GM18868 (cell line): ENCODE measurements around the gene PDE8A.
"Not testable (repeated sequence)": the region's sequence is repeated elsewhere in the genome, so short reads cannot be mapped to it uniquely, and the experiment has no call there.

Source experiments
- ATAC-seq: cut with Tn5 transposase; IDR thresholded peaks from one replicate; pipeline ENCODE4 v1.9.1; 2021; ENCODE audit warnings: mild to moderate bottlenecking, moderate library complexity; ENCODE audit not compliant: unreplicated experiment

Gene PDE8A

DNA sequence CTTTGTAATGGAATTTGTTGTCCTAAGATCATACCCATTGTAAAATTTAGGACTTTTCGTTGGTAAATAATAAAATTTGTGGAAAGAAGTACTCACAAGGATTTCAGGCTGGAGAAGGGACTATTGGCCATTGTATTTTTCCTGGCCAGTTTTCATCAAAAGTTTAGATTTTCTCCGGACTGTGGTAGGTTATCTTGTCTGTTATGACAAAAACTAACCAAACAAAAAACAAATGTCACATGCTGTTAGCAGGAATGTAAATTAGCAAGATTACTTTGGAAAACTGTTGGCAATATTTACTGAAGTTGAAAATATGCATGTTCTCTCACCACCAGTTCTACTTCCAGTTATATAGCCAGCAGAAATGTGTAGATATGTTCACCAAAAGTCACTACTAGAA is 27.8 kb downstream of the PDE8A start:
- no peak for ATAC-seq

GRCh38 chr15:85010071-85010385 is 28.4 kb downstream of the PDE8A start:
- ATAC-seq: peak; percentile 24

DNA sequence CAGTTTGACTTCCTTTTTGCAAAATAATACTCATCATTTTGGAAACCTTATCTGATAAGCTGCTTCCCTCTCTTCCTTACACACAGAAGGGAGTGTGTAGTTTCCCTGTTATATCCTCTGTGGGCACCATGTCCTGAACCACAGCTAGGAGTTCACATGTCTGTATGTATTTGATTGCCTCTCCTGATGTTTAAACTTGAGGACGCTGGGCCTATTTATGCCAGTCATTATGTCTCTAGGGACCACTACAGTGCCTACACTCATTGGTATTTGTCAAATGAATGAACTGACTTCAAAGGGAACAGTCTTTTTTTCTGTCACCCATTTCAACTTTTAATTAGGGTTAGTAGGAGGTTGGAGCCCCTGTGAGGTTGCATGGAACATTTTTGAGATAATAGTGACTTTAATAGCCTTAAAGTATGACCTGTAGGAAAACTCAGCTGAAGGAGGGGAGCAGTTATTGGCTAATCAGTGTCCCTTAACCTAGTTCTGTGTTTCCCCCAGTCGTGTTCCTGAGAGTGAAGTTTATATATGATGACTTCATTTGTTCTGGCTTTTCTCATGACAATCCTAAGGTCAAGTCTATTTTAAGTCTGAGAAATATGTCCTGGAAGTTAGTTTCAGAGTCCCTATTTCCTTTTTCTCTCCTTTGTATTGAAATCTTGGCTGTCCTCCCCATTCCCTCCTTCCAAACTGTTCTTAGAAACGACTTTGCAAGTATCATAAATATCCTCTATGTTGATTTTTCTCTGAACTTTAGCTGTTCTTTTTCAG is 28.9 kb downstream of the PDE8A start:
- ATAC-seq: peak; percentile 54

DNA sequence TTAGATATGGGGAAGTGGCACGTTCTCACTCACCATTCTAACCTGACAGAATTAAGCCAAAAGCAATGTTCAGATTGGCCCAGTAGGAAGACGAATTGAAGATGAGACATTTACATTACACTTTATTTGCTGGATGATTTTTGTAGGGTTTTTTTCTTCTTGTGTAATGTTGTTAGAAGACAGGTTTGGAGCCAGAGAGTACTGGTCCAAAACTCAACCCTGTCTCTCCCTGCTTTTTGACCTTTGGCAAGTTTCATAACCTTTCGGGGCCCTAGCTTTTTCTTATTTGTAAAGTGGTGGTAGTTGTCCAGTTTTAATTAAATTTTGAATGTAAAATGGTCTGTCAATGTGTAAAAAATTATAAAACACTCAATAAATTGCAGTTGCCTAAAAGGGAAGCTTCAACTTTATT is 29.5 kb downstream of the PDE8A start:
- no peak for ATAC-seq

- not testable (repeated sequence) for ATAC-seq
Measured at GRCh38 chr15:85011724-85012123, 30.1 kb downstream of the PDE8A start.

DNA sequence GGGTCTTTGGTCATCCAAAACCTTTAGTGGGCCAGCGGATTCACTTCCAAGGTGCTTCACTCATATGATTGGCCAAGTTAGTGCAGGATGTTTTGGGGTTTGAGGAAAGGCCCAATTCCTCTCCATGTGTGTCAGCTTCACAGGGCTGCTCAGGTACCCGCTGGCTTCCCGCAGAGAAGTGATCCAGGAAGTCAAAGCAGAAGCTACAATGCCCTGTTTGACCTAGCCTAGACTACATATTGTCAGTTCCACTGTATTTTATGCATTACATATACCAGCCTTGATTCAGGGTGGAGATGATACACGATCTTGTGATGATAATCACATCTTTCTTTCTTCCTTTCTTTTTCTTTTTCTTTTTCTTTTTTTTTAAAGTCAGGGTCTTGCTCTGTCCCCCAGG is 32.1 kb downstream of the PDE8A start:
- ATAC-seq: no peak

- no peak for ATAC-seq
Measured at GRCh38 chr15:85014932-85015331, 33.3 kb downstream of the PDE8A start.

DNA sequence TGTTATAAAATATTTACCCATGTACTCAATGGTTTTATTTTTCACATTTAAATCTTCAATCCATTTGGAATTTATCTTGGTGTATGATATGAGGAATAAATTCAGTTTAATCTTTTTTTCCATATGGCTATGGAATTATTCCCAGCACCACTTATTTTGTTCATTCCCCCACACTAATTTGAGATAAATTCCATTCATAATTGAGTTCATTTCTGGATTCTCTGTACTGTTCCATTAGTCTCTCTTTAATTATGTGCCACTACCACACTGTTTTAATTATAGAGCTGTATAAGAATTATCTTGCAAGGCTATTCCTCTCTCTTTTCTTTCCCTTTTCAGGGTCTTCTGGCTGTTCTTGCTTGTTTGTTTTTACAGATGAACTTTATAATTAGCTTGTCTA is 34.6 kb downstream of the PDE8A start:
- ATAC-seq: no peak

- ATAC-seq: peak; percentile 59
Measured at GRCh38 chr15:85019815-85020590, 38.3 kb downstream of the PDE8A start.

- no peak for ATAC-seq
Measured at GRCh38 chr15:85021409-85021808, 39.8 kb downstream of the PDE8A start.

- ATAC-seq: no peak
Measured at GRCh38 chr15:85022860-85023403, 41.3 kb downstream of the PDE8A start.

DNA sequence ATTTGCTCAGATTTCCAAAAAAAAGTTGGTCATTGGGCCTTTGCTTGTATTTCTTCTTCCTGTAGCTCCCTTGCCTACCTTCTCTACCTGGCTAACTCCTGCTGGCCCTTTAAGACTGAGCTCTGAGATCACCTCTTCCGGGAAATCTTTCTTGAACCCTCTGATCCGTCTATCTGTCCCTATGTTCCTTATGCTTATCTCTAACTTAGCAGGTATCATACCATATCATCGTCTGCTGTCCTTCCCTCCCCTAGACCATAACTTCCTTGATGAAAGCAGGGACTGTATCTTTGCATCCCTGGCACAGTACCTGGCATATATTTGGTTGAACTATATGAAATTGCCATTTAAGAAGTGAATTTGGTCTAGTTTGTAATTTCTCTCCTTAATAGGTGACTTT is 42.3 kb downstream of the PDE8A start:
- ATAC-seq: no peak

- no peak for ATAC-seq
Measured at GRCh38 chr15:85024509-85025336, 43.1 kb downstream of the PDE8A start.

DNA sequence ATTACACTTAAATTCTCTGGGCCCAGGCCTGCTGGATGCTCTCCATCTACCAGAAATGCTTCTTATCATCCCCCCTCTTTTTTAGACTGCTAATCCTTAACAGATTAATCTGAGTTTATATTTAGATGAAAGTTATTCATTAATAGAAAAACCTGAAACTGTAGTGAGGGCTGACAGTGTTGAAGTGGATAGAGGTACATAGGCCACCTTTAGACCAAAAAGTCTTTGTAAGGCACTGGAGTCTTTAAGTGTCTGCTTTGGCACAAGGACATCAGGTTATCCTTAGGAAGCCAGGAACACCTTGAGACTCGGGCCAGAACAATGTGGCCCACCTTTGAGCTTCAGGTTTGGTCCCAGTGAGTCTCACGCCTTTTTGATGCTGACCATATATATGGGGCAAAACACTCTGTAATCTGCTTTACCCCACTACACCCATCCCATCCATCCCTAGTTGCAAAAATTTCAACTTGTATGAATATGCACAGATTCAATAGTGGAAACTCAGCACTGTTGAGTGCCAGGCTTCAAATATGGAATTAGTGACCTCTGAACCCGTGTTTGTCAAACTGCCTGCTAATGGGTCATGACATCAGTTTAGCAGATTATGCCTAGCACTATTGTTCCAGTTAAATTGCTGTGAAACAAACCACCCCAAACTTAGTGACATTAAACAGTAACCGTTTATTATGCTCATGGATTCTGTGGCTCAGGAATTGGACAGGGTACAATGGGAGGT is 44.0 kb downstream of the PDE8A start:
- ATAC-seq: no peak

GRCh38 chr15:85026304-85027032 is 44.8 kb downstream of the PDE8A start:
- no peak for ATAC-seq

- no peak for ATAC-seq
Measured at GRCh38 chr15:85027033-85027380, 45.4 kb downstream of the PDE8A start.

- no peak for ATAC-seq
Measured at GRCh38 chr15:85027421-85027820, 45.8 kb downstream of the PDE8A start.

DNA sequence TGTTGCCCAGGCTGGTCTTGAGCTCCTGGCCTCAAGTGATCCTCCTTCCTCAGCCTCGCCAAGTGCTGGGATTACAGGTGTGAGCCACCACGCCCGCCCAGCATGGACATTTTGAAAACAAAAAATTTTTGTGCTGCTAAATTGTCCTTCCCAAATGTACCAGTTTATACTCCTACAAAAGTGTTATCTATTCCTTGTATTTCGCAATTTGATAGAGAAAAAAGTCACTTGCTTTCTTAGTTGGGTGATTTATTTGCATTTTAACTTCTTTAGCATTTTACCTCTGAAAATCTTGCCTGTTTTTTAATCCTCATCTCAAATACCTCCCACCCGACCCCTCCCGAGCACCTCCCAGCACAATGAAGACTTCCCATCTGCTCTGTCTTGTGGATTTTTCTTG is 46.8 kb downstream of the PDE8A start:
- no peak for ATAC-seq

- no peak for ATAC-seq
Measured at GRCh38 chr15:85029221-85029620, 47.6 kb downstream of the PDE8A start.

- ATAC-seq: no peak
Measured at GRCh38 chr15:85030301-85030929, 48.8 kb downstream of the PDE8A start.
